CD4-positive, alpha-beta T cell treated with Interferon gamma for 1 hour (primary cell): ENCODE data around the gene PLEKHA4.

Source experiments
- DNase-seq: peaks from one replicate; pipeline ENCODE4 v3.0.0-alpha.2; 2020

PLEKHA4 gene

GRCh38 chr19:48819366-48819816, 49.0 kb downstream of the PLEKHA4 start:
- DNase-seq: no peak

GRCh38 chr19:48818234-48818820, 50.1 kb downstream of the PLEKHA4 start:
- DNase-seq: no peak

DNA sequence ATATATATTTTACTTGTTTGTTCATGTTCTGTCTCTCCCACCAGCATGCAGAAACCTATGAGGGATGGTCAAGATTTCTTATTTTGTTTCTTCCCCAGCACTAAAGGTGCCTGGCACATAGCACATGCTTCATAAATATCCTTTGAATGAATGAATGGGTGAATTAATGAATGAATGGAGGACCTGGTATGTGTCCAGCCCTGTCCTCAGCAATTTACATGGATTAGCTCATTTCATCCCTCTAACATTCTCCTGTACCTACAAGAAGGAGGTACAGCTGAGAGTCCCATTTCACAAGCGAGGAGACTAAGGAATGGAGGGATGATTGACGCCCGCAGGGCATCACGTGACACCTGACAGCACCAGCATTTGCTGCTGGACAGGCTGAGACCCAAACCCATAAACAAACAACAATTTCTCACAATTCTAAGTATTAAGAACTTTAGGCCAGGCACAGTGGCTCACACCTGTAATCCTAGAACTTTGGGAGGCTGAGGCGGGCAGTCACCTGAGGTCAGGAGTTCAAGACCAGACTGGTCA, 50.8 kb downstream of the PLEKHA4 start:
- no peak for DNase-seq

- peak; percentile 13 for DNase-seq
Measured at GRCh38 chr19:48815870-48816501, 52.4 kb downstream of the PLEKHA4 start.

GRCh38 chr19:48814895-48815294, 53.5 kb downstream of the PLEKHA4 start:
- no peak for DNase-seq

DNA sequence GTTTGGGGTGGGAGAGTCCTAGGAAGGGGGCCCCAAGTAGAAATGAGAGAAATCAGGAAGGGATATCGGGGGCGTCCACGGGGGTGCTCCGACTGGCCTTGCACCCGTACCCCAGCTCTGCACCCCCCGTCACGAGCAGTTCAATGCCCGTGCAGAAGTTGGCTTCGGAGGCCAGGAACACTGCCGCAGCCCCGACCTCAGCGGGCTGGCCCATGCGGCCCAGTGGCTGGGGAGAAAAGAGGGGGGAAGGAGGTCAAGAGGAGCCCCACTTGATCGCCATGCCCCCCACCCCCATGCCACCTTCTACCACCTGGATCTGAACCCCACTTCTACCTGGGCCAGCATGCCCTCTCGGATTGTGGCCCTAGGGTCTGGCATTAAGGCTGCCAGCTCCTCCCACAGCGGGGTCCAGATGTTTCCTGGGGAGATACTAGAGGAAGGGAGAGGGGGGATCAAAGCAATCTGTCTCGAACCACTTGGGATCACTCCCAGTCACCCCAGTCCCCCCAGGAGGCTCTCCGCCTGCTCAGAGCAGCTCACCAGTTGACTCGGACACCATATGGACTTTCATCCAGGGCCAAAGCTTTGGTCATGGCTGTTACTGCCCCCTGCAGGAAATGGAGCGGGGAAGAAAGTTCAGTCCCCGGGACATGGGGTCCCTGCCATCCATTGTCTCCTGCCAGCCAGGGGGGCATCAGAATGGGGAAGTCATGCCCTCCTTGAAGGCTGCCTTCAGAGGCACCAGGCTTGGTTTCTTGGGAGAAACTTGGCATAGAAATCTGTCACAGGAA, 55.1 kb downstream of the PLEKHA4 start:
- DNase-seq: no peak

DNA sequence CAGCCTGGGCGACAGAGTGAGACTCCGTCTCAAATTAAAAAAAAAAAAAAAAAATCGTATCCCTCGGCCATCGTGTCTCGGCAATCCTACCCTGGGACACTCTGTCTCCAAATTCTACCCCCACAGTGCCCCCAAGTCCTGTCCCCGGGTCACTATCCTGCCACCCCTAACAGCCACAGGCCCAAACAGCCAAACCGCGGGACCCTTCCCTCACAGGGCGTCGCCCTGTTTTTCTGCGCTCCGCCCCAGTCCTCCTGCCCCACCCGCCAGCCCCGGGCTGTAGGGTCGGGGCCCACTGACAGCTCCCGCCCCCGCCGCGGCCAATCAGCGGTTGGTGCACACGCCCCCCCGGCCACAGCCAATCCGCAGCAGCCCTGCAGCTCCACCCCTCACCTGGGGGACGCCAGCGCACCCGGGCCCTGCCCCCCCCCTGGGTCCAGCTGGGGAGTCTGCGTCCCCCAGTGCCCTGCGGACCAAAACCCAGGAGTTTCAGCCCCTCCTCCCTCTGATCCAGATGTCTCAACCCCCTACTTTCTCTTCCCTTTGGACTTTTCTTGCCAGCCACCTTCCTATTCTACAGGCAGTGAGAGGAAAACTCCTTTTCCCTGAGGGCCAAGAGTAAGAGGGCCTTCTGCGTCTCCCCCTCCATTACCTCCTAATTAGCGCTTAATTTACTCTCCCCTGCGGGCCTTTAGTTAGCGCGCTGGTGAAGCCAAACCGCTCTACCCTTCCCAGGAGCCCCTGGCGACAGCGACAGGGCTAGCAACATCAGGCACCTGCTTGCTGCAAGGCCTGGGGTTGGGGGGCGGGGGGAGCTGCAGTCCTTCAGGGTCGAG, 56.1 kb downstream of the PLEKHA4 start:
- DNase-seq: peak; percentile 77

- DNase-seq: no peak
Measured at GRCh38 chr19:48810151-48810550, 58.3 kb downstream of the PLEKHA4 start.

- no peak for DNase-seq
Measured at GRCh38 chr19:48807590-48808308, 60.7 kb downstream of the PLEKHA4 start.

DNA sequence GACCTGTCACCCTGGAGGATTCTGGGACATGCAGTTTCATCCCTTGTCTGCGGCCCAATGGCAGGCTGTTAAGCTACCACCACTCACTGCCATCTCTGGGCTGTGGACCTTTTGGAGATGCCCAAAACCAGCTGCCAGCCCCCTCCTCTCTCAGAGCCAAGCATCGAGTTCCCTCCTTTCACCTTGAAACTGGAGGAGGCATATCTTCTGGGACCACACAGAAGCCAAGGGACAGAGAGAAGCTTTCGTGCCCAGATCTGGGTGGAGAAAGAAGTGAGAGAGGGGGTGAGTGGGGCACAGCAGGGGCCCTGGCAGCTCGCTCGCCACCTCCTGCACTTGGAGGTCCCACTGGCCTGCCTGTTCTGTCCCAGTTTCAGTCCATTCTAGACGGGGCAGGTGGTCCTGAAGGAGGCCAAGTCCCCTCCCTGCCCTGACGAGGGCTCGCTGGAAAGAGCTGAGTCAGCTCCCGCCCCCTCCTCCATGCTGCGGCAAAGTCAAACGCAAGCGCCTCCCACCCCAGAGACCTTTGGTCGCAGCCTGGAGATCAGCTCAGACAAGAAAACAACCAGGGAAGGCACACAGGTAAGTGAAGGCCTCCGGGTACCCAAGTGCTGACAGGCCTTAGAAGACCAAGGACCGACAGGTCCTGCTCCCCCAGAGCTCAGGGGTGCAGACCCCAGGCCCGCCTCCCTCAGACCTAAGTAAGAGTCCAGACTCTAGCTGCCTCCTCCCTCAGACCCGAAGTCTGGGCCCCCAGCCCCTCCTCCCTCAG, 61.4 kb downstream of the PLEKHA4 start:
- DNase-seq: no peak

- DNase-seq: peak; percentile 48
Measured at GRCh38 chr19:48806518-48806817, 61.9 kb downstream of the PLEKHA4 start.

DNA sequence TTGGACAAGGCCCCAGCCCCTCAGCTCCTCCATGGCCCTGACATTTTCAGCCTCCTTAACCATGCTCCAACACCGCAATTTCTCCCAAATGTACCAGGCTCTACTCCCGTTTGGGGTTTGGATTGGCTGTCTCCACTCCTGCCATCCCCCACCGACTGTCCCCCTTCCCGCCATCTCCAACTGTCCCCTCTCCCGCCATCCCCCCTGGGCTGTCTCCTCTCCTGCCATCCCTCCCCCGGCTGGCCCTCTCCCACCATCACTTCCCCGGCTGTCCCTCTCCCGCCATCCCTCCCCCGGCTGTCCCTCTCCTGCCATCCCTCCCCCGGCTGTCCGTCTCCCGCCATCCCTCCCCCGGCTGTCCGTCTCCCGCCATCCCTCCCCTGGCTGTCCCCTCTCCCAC, 63.0 kb downstream of the PLEKHA4 start:
- no peak for DNase-seq

DNA sequence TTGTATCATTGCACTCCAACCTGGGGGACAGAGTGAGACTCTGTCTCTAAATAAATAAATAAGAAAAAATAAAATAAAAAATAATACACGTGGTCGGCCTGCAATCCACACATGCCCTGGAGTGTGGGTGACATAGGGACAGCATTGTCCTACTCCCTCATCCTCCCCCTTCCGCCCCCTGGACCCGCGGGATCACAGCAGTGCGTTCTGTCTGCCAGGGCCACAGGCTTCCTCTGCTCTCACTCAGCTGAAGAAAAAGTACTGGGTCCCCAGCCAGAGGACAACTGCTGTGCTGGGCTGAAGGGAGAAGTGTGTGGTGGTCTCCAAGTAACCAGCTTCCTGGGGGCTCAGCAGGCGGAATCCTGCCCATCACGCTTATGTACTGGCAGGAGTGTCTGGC, 63.9 kb downstream of the PLEKHA4 start:
- no peak for DNase-seq

DNA sequence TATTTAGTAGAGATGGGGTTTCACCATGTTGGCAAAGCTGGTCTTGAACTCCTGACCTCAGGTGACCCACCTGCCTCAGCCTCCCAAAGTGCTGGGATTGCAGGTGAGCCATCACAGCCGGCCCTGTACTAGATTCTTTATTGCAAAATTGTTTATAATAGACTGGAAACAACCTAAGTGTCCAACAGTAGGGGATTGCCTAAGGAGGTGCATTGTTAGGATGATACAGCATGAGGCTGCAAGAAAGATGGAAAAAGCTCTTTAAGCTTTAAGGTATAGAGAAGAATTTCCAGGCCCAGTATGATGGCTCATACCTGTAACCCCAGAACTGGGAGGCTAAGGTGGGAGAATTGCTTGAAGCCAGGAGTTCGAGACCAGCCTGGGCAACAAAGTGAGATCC, 65.8 kb downstream of the PLEKHA4 start:
- no peak for DNase-seq

GRCh38 chr19:48799358-48800300, 68.8 kb downstream of the PLEKHA4 start:
- DNase-seq: no peak

GRCh38 chr19:48798937-48799336, 69.5 kb downstream of the PLEKHA4 start:
- DNase-seq: no peak

DNA sequence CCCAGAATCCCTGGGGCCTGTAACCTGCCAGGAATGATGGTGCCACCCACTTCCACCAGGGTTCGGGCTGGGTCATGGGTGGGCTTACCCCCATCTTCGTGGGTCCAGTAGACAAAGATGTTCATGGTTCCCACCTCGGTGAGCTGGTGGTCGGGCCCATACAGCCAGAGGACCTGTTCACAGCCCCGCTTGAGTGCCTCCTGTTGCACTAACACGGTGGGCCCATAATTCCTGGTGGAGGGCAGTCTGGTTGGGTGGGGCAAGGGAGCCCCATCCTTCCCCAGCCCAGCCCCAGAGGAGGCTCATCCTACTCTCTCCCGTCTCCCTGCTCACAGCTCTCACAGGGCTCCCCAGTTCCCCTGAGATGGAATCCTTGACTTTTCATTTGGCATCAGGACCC, 71.3 kb downstream of the PLEKHA4 start:
- no peak for DNase-seq

GRCh38 chr19:48796298-48797083, 71.9 kb downstream of the PLEKHA4 start:
- DNase-seq: no peak

DNA sequence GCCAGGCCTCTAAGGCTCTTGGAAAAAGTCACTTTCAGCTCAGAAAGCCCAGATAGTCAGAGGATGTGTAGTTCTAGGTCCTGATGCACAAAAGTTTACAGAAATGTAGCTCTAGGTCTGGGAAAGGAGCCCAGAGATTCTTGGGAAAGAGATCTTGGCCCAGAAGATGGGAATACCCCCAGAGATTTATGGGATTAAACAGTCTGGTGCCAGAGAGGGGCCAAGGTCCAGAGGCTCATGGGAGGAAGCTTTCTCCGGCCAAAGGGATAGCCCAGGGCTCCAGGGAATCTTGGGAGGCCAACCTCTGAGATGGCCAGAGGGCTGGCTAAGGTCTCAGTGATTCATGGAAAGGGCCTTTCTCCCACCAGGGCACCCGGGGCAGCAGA, 72.7 kb downstream of the PLEKHA4 start:
- DNase-seq: no peak
